DND-41 (cell line): ENCODE results near the gene NRG3.

Source experiments
- CTCF ChIP-seq: IDR thresholded peaks from 2 replicates; pipeline ENCODE4 v1.5.1; 2012; ENCODE audit warnings: borderline replicate concordance, low read length, moderate library complexity, mild to moderate bottlenecking; ENCODE audit not compliant: poor library complexity, severe bottlenecking; ENCODE audit errors: extremely low read depth
- EZH2 ChIP-seq: IDR thresholded peaks from 3 replicates; pipeline ENCODE4 v1.6.1; 2012; ENCODE audit warnings: borderline replicate concordance, low read depth, mild to moderate bottlenecking, moderate library complexity, low read length, inconsistent platforms; ENCODE audit not compliant: severe bottlenecking

- TF ChIP-seq CTCF (no peak), EZH2 (no peak)
Observed at GRCh38 chr10:82236084-82236731, 361.2 kb downstream of the NRG3 start.
